ENCODE results near the gene INSR.
"Not testable (repeated sequence)": the region's sequence is repeated elsewhere in the genome, so short reads cannot be mapped to it uniquely, and the experiment has no call there.

INSR gene

DNA sequence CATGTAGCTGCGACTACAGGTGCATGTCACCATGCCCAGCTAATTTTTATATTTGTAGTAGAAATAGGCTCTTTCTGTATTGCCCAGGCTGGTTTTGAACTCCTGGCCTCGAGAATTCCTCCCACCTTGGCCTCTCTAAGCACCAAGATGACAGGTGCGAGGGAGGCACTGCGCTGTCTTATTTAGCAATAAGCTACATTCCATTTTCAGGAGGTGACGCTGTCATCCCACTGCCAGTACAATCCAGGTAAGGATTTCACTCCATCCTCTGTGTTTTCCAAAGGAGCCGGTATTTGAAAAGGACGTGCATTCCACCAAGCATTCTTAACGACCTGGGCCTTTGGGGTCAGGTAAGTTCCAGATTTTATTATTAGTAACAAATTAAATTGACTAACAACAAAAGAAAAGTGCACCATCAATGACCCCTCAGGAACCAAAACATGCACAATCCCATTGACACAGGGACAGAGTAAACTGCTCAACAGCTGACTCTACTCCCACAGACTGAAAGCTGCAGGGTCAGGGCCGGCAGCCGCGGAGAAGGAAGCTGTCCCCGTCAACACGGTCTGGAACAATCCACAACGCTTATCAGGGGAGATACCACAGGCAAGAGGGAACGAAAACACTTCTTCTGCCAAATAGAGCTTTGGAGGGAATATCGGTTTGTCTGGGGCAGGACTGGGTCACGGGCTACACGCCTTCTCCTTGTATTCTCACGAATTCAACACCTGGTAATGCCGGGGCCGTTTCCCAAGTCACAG lies 82.8 kb downstream of the INSR start:
- H3K27ac ChIP-seq, result no peak overlapping the region
- TF ChIP-seq ZFX (IDR thresholded peaks at IDR 0.05; ENCODE audit: borderline replicate concordance), result no peak
- TF ChIP-seq, protein P1, sequence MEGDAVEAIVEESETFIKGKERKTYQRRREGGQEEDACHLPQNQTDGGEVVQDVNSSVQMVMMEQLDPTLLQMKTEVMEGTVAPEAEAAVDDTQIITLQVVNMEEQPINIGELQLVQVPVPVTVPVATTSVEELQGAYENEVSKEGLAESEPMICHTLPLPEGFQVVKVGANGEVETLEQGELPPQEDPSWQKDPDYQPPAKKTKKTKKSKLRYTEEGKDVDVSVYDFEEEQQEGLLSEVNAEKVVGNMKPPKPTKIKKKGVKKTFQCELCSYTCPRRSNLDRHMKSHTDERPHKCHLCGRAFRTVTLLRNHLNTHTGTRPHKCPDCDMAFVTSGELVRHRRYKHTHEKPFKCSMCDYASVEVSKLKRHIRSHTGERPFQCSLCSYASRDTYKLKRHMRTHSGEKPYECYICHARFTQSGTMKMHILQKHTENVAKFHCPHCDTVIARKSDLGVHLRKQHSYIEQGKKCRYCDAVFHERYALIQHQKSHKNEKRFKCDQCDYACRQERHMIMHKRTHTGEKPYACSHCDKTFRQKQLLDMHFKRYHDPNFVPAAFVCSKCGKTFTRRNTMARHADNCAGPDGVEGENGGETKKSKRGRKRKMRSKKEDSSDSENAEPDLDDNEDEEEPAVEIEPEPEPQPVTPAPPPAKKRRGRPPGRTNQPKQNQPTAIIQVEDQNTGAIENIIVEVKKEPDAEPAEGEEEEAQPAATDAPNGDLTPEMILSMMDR (IDR thresholded peaks at IDR 0.05), result no peak

DNA sequence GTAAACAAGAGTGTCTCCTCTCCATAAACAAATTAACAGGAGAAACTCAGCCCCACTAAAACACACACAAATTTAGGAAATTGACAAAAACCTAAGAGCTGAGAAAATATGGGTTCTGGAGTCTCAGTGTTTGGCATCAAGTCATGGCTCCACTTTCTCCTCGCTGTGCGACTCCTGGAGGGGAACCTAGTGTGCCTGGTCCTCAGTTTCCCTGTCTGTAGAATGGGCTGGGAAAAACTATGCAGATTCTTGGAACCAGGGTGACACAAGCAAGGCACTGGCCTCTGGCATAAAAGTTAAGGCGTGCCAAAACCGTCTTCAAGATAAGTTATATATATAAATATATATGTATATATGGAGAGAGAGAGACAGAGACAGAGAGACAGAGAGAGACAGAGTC lies 83.9 kb downstream of the INSR start:
- TF ChIP-seq, protein P1 (IDR thresholded peaks at IDR 0.05), result no peak
- TF ChIP-seq ZFX (IDR thresholded peaks at IDR 0.05; ENCODE audit: borderline replicate concordance), result no peak
- H3K27ac ChIP-seq, result no peak overlapping the region

DNA sequence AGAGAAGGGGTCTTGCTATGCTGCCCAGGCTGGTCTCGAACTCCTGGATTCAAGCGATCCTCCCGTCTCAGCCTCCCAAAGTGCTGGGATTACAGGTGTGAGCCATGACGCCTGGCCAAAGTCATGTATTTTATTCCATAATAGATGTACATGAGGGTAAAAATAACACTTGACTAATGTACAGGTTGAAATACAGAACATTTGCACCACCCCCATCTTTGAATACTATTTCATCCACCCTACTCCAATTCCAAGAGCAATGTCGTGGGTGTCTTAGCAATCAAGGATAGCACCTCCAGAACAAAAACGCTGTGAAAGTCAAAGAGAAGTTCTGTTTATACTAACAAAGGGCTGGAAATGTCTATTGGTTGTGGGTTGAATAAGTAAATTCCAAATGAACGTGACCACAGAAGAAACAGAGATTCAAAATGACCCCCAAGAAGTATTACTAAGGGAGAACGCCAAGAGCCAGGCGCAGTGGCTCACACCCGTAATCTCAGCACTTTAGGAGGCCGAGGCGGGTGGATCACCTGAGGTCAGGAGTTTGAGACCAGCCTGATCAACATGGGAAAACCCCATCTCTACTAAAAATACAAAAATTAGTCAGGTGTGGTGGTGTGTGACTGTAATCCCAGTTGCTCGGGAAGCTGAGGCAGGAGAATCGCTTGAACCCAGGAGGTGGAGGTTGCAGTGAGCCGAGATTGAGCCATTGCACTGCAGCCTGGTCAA lies 84.5 kb downstream of the INSR start:
- not testable (repeated sequence) for H3K27ac ChIP-seq

DNA sequence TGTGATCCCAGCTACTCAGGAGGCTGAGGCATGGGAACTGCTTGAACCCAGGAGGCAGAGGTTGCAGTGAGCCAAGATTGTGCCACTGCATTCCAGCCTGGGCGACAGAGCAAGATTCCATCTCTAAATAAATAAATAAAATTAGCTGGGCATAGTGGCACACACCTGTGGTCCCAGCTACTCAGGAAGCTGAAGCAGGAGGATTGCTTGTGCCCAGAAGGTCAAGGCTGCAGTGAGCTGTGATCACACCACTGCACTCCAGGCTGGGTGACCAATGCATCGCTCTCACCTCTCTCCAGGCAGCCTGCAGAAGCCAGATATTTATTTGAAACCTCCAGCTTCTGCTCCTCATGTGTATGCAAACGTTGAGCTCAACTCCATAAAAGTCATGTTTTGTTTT lies 85.2 kb downstream of the INSR start:
- H3K27ac ChIP-seq, result not testable (repeated sequence)

DNA sequence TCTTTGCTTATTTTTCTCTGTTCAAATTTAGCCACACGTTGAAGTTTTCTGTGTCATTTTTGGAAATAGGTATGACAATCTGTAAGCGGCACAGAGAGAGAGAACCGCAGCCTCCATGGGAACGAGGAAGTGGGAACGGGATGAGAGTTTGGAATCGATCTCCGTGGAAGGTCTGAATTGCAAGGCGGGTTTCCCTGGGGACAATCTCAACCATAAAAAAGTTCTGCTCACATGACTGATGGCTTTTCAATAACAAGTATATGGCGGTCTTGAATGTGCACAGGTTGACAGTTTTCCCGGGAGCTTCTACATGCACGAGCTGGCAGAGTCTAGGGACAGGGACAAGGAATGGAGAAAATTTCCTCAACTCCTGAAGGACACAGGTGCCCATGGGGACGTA lies 90.9 kb downstream of the INSR start:
- peak overlapping the region; percentile 8; the same call in 1 of the 2 replicates for H3K27ac ChIP-seq
- TF ChIP-seq, protein P1 (IDR thresholded peaks at IDR 0.05), result no peak
- no peak for TF ChIP-seq ZFX (IDR thresholded peaks at IDR 0.05; ENCODE audit: borderline replicate concordance)

DNA sequence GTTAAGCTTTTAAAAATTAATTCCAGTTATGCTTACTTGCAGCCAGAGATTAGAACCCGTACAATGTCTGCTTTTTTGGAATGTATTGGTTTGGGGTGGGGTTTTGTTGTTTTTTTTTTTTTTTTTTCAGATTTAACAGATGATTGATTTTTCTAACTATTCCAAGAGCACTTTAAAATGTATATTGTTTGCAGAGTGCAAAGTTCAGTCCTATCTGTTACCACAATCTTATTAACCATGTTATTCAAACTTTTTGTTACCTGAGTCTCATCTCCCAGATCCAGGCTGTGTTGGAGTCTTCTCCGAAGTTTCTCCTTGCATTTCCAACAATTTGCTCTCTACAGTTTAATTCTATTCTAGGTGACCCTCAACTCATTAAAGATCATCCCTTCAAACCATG lies 91.3 kb downstream of the INSR start:
- H3K27ac ChIP-seq, result peak overlapping the region; percentile 8; the same call in 1 of the 2 replicates

DNA sequence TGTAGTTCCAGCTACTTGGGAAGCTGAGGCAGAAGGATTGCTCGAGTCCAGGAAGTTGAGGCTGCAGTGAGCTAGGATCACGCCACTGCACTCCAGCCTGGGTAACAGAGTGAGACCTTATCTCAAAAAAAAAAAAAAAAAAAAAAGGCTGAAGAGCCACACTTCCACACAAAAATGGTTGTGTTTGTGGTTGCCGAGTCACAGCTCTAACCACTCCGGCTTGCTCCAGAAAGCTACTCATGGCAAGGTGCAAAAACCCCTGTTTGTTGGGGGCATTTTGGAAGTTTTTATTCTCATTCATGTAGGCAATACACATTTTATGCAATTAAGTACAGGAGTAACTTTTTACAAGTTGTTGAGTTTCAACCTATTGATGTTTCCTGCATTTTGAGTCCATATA lies 93.5 kb downstream of the INSR start:
- TF ChIP-seq ZFX (IDR thresholded peaks at IDR 0.05; ENCODE audit: borderline replicate concordance), result no peak
- TF ChIP-seq, protein P1 (IDR thresholded peaks at IDR 0.05), result no peak
- H3K27ac ChIP-seq, result peak overlapping the region; percentile 91

More for the DNA sequence above, 91.3 kb downstream of the INSR start:
- TF ChIP-seq, protein P1 (IDR thresholded peaks at IDR 0.05), result no peak
- TF ChIP-seq ZFX (IDR thresholded peaks at IDR 0.05; ENCODE audit: borderline replicate concordance), result no peak
